Measurements from ENCODE around the gene BGN. TPM values are rescaled to one million over a fixed set of nuclear protein-coding genes. Genes with fewer than 3 reads are reported as not detected.

The BGN gene
- total RNA-seq, 6 experiments from 2014 or later: 57.0 to 161 (median 122) TPM

- H3K27me3 ChIP-seq: peaks cover 0 to 5% of the 10 kb centered on the region in 2 donors
- DNase-seq (no peak), ATAC-seq (no peak)
- H3K27ac ChIP-seq: no peak overlapping the region
- no peak overlapping the region for H3K4me3 ChIP-seq
- no peaks in the 10 kb centered on the region for H3K36me3 ChIP-seq
- 54% methylated on average over 4 of the region's 19 CpGs for WGBS (ENCODE audit: insufficient coverage, low coverage, low lambda C conversion rate, missing lambda C conversion rate)
- intact Hi-C loops (cut with DNase I): loop anchor here (5.0 to 10.0 kb wide), 2 partner anchors 110 to 117 kb away; partner anchors contain the start of gene PNCK (in 1 of the 2)
- no peak for TF ChIP-seq POLR2A (IDR thresholded peaks at IDR 0.05)
- no peak for TF ChIP-seq CTCF (IDR thresholded peaks at IDR 0.05)
- H3K9me3 ChIP-seq: no peaks in the 10 kb centered on the region
- H3K4me1 ChIP-seq: no peaks in the 10 kb centered on the region
These were observed 63.0 kb downstream of the BGN start for GRCh38 chrX:153557618-153558355.

Other genes with a start within 250 kb of the BGN start
- gene PNMA6F, start 173.2 kb upstream of the BGN start, total RNA-seq: not detected
- 10 to 100 TPM in 3 of 6 experiments, 1 to 10 TPM in 3; 8.1 to 12.0 (median 10.3) TPM for gene ZNF275, start 160.8 kb upstream of the BGN start, total RNA-seq
- gene PNMA6E, start 93.6 kb upstream of the BGN start, total RNA-seq: not detected
- 1 to 10 TPM in 1 of 6 experiments, under 1 TPM in 5; 0.31 to 1.4 (median 0.41) TPM for gene ZFP92, start 83.5 kb upstream of the BGN start, total RNA-seq
- gene TREX2, start 48.9 kb upstream of the BGN start, total RNA-seq: under 1 TPM in 4 of 6 experiments, not detected in 2; 0.18 to 0.46 (median 0.23) TPM
- 10 to 100 TPM in 1 of 6 experiments, 1 to 10 TPM in 5; 5.6 to 14.9 (median 8.8) TPM for gene HAUS7, start 24.4 kb upstream of the BGN start, total RNA-seq
- gene ATP2B3, start 22.7 kb downstream of the BGN start, total RNA-seq: under 1 TPM in 1 of 6 experiments, not detected in 5; 0.07 TPM
- 10 to 100 TPM in 2 of 6 experiments, 1 to 10 TPM in 4; 5.6 to 14.0 (median 7.5) TPM for gene CCNQ, start 104.2 kb downstream of the BGN start, total RNA-seq
- gene DUSP9, start 152.2 kb downstream of the BGN start, total RNA-seq: 1 to 10 TPM in 2 of 6 experiments, under 1 TPM in 4; 0.33 to 3.9 (median 0.69) TPM
- under 1 TPM in 1 of 6 experiments, not detected in 5; 0.86 TPM for gene PNCK, start 178.8 kb downstream of the BGN start, total RNA-seq
- gene SLC6A8, start 192.9 kb downstream of the BGN start, total RNA-seq: 1 to 10 TPM; 1.6 to 9.2 (median 2.9) TPM
- 100 to 1,000 TPM; 100 to 126 (median 107) TPM for gene BCAP31, start 229.4 kb downstream of the BGN start, total RNA-seq
- gene ABCD1, start 229.9 kb downstream of the BGN start, total RNA-seq: 10 to 100 TPM in 4 of 6 experiments, 1 to 10 TPM in 2; 8.0 to 20.8 (median 10.9) TPM